ENCODE data around the gene FKTN.

Gene FKTN

DNA sequence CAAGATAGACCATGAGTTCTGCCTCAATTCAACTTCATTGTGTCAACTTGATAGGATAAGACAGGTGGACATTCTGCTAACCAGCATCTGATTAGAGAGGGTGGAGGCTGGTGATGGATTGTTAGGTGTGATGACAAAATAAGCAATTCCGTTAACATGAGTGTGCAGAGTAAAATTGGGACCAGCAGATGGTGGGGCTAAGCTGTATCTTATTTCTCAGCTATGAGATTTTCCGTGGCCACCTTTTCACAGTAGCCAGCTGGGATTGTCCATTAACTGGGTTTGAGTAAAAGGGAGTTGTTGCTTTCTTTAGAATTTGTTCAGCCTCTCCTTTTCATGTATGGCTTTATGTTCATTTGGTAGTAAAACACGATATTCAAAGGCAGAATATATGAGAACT is 75.5 kb downstream of the FKTN start:
- DNase-seq (ENCODE audit: low spot score), result no peak

GRCh38 chr9:105636331-105636730 is 78.4 kb downstream of the FKTN start:
- DNase-seq (ENCODE audit: low spot score), result no peak

DNA sequence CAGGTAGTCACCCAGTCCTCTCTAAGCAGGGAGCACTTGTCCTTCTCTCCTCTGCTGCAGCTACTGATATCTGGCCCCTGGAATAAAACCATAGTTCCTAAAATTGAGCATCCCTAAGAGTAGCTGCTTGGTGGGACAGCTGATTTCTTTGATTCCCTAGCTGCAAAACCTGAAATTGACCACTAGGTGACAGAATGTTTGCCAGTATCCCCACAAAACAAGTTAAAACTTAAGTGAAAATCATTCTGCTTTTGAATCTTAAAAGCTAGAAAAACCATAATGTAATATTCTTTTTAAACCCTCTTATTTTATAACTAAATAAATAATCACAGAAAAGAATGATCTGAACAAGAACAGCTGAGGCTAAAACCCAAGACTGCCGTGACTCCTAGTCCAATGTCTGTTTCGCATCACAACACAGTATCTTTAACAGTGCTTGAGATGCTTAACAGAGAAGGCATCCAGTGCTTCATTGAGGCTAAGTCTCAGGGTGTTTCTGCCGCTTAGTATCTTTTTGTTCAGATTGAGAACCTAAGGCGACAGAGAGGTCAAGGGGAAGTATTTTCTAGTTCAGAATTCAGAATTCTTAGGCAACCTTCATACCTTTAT is 80.0 kb downstream of the FKTN start:
- DNase-seq (ENCODE audit: low spot score), result no peak

DNA sequence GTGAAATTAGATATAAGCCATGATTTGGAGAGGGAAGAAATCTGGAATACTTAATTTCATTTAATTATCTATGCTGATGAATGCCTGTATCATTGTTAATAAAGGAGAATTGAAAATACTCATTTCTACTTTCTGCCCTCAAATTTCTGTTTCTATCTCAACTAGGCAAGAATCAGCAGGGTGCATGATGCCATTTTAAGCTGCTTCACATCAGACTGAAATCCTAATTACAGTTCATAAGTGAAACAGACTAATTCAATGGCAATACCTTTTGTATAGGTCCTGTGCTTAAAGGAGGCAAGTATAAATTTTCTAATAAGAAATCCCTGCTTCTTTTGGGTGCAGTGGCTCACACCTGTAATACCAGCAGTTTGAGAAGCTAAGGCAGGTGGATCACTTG is 82.0 kb downstream of the FKTN start:
- no peak for DNase-seq (ENCODE audit: low spot score)

DNA sequence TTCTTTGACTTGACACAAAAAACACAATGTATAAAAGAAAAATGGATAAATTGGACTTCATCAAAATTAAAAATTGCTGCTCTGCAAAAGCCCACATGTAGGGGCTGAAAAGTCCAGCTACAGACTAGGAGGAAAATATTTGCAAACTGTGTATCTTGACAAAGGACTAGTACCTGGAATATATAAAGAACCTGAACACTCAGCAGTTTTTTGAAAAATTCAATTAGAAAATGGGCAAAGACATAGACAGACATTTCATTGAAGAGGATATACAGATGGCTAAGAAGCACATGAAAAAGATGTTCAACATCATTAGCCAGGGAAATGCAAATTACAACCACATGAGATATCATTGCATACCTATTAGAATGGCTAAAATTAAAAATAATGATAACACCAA is 85.9 kb downstream of the FKTN start:
- no peak for DNase-seq (ENCODE audit: low spot score)

DNA sequence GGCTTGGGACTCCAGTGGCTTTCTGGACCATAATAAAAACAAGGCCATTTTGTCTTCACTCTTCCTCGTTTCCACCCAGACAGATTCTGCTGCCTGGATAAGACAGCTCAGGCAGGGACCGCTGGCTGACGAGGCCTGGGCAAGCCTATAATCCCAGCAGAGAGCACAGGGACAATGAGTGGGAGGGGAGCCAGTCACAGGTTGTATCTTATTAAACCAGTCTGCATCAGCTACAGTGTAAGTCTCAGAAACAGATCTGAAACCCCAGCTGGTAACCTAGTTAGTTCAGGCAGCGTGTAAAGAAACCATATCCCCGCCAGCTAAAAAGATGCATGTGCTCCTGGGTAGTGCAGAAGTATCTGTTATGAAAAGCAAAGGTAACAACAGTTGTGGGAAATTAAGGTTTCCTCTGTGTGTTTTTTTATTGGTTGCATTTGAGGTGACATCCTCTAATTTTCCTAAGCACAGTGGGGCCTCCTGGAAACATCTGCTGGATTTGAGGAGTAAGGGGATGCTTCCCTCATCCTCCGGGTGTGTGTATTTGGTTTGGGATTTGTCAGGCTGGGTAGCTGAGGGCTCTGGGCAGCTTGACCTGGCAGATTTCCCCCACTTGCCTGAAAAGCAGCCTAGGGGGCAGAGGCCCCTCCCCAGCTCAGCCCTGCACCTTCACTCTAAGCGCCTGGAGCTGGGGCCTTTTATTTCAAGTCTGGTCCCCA is 89.1 kb downstream of the FKTN start:
- no peak for DNase-seq (ENCODE audit: low spot score)

GRCh38 chr9:105647595-105648349 is 89.8 kb downstream of the FKTN start:
- DNase-seq (ENCODE audit: low spot score), result no peak

DNA sequence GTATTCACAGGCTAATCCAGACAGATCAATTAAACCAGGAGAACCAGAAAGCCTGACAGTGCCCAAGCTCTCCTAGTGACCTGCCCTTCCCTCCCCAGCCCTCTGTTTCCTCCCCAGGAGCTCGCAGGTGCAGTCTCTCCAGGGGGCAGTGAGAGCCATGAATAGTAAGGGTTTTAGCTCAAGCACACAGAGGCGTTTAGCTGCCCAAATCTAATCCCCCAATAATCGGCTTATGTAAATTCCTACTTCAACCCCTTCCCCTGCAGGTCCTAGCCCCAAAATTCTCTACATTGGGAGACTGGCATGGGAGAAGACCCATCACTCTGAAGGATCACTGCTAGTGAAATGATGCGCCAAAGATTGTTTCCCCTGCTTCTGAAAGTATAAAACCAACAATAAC is 93.9 kb downstream of the FKTN start:
- no peak for DNase-seq (ENCODE audit: low spot score)

GRCh38 chr9:105656131-105656921 is 98.4 kb downstream of the FKTN start:
- DNase-seq (ENCODE audit: low spot score), result no peak

GRCh38 chr9:105658351-105658750 is 100.4 kb downstream of the FKTN start:
- DNase-seq (ENCODE audit: low spot score), result no peak

- DNase-seq (ENCODE audit: low spot score), result no peak
These were observed 103.1 kb downstream of the FKTN start for GRCh38 chr9:105661011-105661410.

GRCh38 chr9:105662184-105663104 is 104.5 kb downstream of the FKTN start, which contains the start of gene TAL2:
Gene TAL2 (plus strand): TSS chr9:105662457. CDS start chr9:105662497, 40 bp downstream.
- no peak for DNase-seq (ENCODE audit: low spot score)

DNA sequence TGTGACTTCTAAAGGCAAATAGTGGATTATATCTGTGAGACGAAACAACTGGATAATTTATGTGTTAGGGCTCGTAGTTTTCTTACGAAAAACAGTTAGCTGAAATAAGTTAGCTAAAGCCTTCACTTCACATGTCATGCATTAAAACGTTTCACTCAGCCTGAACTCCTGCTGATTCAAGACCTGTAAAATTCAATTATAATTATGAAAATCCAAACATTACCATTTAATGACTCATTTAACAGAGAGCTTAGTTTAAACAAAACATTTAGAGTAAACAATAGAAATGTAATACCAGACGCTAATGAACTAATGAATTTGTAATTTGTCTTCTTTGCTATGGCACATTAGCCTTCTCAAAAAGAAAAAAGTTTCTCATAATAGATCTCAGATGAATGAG is 106.0 kb downstream of the FKTN start:
- DNase-seq (ENCODE audit: low spot score), result no peak

DNA sequence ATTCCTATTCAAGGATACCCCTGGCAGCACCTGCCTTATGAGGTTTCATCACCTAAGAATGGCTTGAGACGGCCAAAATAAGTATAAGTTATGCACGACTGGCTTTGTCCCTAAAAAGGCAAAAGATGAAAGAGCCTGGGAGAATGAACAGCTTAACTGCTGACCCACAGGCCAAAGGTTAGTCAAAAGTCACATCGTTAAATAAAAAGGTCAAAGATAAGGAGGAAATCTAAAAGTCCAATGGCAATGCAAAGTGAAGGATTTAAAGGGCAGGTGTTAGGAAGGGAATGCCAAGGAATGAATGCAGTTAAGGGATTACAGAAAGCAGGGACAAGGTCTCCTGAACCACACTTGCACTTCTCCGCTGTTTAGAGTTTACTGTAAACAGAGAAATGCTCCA is 109.9 kb downstream of the FKTN start:
- no peak for DNase-seq (ENCODE audit: low spot score)

GRCh38 chr9:105670315-105670714 is 112.4 kb downstream of the FKTN start:
- no peak for DNase-seq (ENCODE audit: low spot score)

- DNase-seq (ENCODE audit: low spot score), result no peak
These were observed 112.8 kb downstream of the FKTN start for GRCh38 chr9:105670775-105671174.

DNA sequence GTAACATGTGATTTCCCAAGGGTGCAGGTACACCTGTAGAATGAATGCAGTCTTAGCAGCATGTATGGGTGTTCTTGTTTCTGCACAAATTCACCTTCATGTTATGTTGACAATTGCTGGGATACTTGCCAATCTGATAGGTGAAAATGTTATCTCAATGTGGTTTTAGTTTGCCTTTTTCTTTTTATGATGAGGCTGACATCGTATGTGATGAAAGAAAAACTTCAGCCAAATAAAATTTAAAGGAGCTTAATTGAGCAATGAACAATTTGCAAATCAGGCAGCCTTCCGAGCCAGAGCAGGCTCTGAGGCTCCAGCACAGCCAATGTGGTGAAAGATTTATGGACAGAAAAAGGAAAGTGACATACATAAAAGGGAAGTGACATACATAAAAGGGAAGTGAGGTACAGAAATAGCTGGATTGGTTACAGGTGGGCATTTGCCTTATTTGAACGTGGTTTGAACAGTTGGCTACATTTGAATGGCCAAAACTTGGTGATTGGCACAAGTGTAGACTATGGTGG is 114.8 kb downstream of the FKTN start:
- no peak for DNase-seq (ENCODE audit: low spot score)

- no peak for DNase-seq (ENCODE audit: low spot score)
These were observed 116.0 kb downstream of the FKTN start for GRCh38 chr9:105673850-105674387.

GRCh38 chr9:105676351-105676923 is 118.5 kb downstream of the FKTN start:
- DNase-seq (ENCODE audit: low spot score), result no peak

DNA sequence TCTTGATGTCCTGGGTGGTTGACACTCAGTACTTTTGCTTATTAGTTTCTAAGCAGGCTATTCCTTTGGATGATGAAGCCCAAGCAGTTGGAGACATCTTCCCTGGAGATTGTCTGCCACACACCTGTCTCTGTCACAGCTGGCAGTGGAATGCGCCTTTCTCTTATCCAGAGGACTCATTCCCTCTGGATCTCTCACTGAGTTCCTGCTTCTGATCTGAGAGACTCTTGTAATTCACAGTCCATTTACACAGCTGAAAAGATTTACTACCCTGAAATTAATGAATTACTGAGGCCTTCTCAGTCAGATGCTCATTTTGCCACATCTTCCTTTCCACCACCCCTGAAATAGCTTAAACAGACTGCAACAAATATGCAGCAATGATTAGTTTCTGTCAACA is 120.2 kb downstream of the FKTN start:
- DNase-seq (ENCODE audit: low spot score), result no peak
